CD4-positive, alpha-beta T cell treated with Interleukin-4 for 1 hour (primary cell): ENCODE measurements around the gene CADM2.
"Not testable (repeated sequence)": the region's sequence is repeated elsewhere in the genome, so short reads cannot be mapped to it uniquely, and the experiment has no call there.

Experiments
- DNase-seq, 2 donors: peaks; one replicate each; pipeline ENCODE4 v3.0.0-alpha.2; 2020 to 2022

CADM2 gene

DNA sequence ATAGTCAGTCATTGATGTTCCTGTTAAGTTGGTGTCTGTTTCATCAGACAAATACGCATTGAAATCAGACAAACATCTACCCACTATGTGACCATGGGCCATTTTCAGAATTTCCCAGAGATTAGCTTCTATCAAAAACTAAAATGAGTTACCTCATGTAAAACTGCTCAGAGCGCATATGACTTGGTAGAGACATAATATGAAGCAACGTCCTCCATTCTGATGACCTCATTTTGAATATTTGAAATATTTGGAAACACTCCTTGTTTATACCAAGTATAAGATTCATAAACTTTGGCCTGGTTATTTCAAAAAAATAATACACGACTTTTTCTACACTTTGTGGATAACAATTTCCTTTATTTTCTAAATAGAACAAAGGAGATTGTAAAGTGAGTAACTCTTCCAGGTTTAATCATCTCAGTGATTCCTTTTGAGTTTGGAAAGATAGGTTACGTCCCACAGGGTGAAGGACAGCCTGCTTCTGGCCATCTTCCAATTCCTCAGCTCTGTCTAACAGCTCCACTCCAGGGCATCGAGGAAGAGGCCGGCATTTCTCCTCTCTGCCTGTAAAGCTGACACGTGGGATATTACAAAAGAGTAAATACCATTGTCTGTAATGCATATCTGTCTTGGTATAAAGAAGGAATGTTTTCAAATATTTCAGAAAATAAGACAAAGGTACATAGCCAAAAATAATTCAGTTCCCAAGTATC, 122.6 kb downstream of the CADM2 start:
- DNase-seq = no peak

- no peak for DNase-seq
Observed at GRCh38 chr3:85090495-85090894, 131.7 kb downstream of the CADM2 start.

- DNase-seq = no peak
Observed at GRCh38 chr3:85100316-85100715, 141.5 kb downstream of the CADM2 start.

GRCh38 chr3:85102781-85103180, 144.0 kb downstream of the CADM2 start:
- DNase-seq = no peak

DNA sequence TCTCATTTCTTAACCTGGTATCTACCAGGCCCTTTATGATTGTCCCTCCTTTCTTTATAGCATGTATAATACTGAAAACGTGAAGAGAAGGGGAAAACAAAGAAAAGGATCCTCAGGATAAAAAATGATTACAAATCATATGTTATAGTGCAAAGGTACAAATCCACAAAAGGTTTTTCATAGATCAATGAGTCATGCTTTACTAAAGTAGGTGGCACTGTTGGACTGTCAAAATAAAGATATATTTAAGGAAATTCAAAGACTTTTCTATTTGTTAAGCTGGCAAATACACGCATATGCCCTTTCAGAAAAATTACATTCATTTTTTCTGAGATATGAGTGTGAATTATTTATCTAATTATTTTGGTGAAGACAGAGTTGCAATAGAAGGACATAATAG, 151.6 kb downstream of the CADM2 start:
- no peak for DNase-seq

DNA sequence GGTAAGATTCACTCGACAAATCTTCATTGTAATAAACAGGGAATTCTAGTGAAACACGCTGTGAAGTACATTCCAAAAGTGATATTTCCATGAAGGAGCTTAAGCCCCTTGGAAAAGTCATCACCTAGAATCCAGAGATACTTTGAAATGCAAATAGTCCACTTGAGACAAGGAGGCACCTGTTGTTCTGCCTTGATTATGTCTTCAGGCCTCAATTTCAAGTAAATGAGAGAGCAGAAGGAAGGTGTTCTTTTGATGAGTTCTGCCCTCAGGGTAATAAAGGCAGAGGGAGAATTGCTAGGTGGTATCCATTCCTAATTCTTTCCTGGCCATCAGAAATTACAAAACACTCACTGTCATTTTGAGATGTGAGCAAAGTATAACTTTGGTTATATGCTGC, 162.1 kb downstream of the CADM2 start:
- no peak for DNase-seq

DNA sequence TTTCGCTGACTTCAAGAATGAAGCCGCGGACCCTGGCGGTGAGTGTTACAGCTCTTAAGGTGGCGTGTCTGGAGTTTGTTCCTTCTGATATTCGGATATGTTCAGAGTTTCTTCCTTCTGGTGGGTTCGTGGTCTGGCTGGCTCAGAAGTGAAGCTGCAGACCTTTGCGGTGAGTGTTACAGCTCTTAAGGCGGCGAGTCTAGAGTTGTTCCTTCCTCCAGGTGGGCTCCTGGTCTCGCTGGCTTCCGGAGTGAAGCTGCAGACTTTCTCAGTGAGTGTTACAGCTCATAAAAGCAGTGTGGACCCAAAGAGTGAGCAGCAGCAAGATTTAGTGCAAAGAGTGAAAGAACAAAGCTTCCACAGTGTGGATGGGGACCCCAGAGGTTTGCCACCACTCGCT, 174.1 kb downstream of the CADM2 start:
- not testable (repeated sequence) for DNase-seq

GRCh38 chr3:85133691-85134420, 175.1 kb downstream of the CADM2 start:
- not testable (repeated sequence) for DNase-seq

GRCh38 chr3:85142626-85143025, 183.8 kb downstream of the CADM2 start:
- DNase-seq = no peak

- DNase-seq = no peak
Observed at GRCh38 chr3:85148036-85148435, 189.2 kb downstream of the CADM2 start.

- no peak for DNase-seq
Observed at GRCh38 chr3:85151555-85151954, 192.8 kb downstream of the CADM2 start.

DNA sequence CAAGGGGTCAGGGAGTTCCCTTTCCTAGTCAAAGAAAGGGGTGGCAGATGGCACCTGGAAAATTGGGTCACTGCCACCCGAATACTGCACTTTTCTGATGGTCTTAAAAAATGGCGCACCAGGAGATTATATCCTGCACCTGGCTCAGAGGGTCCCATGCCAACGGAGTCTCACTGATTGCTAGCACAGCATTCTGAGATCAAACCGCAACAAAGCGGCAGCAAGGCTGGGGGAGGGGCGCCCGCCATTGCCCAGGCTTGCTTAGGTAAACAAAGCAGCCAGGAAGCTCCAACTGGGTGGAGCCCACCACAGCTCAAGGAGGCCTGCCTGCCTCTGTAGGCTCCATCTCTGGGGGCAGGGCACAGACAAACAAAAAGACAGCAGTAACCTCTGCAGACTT, 194.5 kb downstream of the CADM2 start:
- DNase-seq = not testable (repeated sequence)

DNA sequence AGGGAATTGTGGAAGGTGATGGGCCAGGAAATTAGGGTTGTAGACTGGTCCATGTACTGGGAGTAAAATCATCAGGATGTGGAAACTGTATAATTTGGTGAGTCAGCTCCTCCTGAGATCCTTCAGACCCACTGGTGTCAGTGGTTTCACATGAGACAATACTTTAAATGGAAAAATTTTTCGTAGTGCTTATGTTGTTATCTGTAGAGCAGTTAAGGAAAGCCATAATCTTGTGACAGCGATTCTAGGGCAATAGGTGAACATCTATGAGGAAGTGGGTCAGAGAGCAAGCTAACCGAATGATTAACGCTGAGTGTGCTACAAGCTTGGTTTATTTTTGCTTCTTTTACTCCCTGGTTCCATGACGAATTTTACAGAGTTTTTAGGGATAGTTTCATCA, 200.6 kb downstream of the CADM2 start:
- no peak for DNase-seq

GRCh38 chr3:85161544-85161943, 202.8 kb downstream of the CADM2 start:
- no peak for DNase-seq

DNA sequence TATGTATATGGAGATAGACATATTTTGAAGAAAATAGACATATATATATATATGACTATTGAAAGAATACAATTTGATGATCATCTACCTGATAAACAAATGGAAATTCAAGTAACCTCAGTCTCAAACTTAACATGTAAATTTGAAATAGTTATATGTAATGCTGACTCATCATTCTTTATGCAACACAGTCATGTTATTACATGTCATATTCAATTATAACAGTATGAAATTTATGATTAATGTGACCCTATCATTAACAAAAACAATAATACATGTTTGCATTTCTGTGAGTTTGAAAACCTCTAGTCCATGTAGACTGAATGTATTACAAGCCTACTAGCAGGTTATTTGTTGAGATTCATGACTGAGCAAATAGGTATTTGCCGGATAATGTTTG, 204.1 kb downstream of the CADM2 start:
- DNase-seq = no peak

GRCh38 chr3:85164436-85164835, 205.6 kb downstream of the CADM2 start:
- DNase-seq = no peak

- no peak for DNase-seq
Observed at GRCh38 chr3:85167576-85167975, 208.8 kb downstream of the CADM2 start.

DNA sequence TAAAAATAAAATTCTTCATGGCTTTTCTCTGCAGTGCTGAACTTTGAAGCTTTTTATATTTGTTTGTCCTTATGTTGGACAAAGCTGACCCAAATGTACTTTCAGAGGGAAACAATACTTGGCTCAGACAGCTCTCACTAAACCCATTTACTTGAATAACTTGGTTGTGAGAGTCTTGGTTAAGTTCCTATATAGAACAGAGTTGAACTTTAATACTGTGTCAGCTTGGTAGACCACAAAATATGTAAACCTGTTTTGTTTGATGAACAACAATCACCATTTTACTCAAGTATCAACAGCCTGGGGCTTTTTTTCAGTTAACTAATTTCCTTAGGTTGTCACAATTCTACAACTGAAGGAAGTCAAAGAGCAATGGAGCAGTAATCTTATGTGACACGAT, 211.9 kb downstream of the CADM2 start:
- DNase-seq = no peak

- no peak for DNase-seq
Observed at GRCh38 chr3:85171976-85172375, 213.2 kb downstream of the CADM2 start.

DNA sequence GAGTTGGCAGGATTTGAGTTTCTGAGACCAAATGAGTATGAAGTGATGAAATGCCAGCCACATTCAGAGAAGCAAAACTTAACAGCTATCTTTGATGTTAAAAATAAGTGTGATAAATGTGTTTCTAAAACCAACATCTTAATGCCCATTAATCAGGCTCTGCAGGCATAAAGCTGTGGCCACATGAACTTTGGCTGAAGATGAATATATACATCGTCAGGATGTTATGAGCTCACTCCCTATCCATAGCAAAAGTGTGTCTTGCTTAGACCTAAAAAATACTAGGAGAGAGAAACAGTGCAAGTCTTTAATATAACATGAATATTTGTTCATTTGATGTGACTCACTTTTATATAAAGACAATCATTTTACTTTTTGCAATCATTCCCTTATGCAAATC, 218.0 kb downstream of the CADM2 start:
- DNase-seq = no peak

DNA sequence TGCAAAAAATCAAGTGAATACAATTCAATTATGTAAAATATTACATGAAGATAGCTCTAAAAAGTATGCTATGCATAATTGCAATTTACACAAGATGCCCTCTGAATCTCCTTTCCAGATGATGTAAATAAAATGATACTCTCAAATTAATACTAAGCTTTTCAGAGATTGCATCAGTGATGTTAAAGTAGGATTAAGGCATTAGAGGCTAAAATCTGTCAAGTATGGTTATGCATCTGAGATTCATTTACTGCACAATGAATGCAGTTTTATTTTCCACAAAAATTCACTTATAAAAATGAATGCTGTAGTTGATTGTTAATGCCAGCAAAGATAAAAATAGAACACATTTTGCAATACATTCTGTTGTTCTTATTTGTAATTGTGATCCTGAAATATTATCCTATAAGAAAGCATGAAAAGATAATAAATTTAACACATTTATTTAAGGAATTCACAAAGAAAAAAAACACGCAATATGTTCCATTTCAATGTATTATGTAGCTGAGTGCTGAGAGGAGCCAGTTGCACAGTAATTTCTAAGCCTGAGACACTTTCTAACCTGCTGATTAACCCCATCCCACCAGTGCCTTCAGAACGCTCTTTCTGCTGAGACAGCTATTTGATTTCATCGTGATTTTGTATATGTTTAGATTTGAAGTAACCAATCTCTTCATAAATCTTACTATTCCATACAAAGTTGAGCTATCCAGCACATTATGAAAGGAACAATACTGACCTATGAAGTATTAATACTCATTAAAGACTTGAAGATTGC, 224.4 kb downstream of the CADM2 start:
- no peak for DNase-seq

DNA sequence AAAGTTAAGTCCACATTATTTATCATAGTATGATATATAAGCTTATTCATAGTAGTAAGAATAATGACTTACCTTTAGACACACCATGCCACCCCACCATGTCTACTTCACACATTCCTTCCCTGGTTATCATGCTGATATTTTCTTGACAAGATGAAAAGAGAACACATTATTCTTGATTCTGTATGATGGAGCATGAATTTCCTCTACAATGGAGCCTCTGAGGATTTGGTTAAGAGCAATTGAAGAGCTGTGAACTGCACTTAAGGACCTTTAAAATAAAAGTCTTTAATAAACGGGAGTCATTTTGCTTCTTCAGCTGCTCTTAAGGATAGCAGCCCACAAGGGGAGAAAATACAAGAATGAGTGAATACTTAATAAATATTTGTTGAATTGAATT, 226.7 kb downstream of the CADM2 start:
- no peak for DNase-seq

DNA sequence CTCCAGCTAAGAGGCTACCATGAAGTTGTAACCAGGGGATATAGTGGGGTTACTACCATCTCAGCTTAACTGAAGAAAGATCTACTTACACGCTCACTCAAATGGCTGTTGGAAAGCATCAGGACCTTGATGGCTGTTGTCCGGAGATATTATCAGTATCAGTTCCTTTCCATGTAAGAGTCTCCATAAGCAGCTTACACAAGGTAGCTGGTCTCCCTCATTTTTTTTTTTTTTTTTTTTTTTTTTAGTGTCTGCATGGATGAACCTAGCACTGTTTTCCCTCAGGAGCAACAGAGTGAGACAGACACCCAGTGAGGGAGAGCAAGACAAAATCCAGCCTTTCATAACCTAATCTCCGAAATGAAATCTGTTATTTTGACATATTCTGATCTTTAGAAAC, 230.9 kb downstream of the CADM2 start:
- DNase-seq = no peak

- no peak for DNase-seq
Observed at GRCh38 chr3:85193565-85193964, 234.8 kb downstream of the CADM2 start.
